SK-N-SH (cell line): ENCODE data around the gene PARP12. TPM values are rescaled to one million over a fixed set of nuclear protein-coding genes. Genes with fewer than 3 reads are reported as not detected.

Source experiments
- CTCF ChIA-PET: fragments of 300-600, 350-600 bp; formaldehyde crosslinking; extraction: SDS; loops from one replicate; lab custom pipeline; 2021; lab: Yijun Ruan, JAX
- POLR2A ChIA-PET: fragments of 350-600 bp; sonication (Branson Sonifier 250); formaldehyde crosslinking; extraction: SDS; loops from one replicate; lab custom pipeline; 2020; ENCODE audit warnings: antibody characterized with exemption, inconsistent platforms; lab: Yijun Ruan, JAX
- DNase-seq: peaks from one replicate; pipeline ENCODE4 v3.0.0; 2012
- H2AFZ ChIP-seq: fragments of 200-600 bp; sonication (generic); 2 replicates; pipeline ENCODE4 v1.8.1; 2016; ENCODE audit warnings: antibody characterized with exemption, mild to moderate bottlenecking, low read depth
- H3F3A ChIP-seq: fragments of 200-600 bp; sonication (generic); replicated peaks from 2 replicates; pipeline ENCODE3; 2016; ENCODE audit warnings: antibody characterized with exemption, mild to moderate bottlenecking; ENCODE audit not compliant: insufficient read depth
- H3K27ac ChIP-seq, 2 experiments: fragments of 200-500 bp in 1 of 2; fragments of 200-600 bp in 1 of 2; sonication (Bioruptor generic) in 1 of 2; sonication (generic), shearing (Covaris generic) in 1 of 2; 2 replicates each; pipeline versions ENCODE4 v1.5.1 to v1.6.1; 2014 to 2016; ENCODE audit warnings: low read depth in 2 of 2, inconsistent platforms in 1 of 2, low read length in 1 of 2, mild to moderate bottlenecking in 1 of 2, mixed read lengths in 1 of 2
- H3K27me3 ChIP-seq: fragments of 200-600 bp; sonication (generic), shearing (Covaris generic); 2 replicates; pipeline ENCODE4 v1.6.1; 2016; ENCODE audit warnings: mixed run types; ENCODE audit not compliant: insufficient read depth
- H3K36me3 ChIP-seq, 2 experiments: fragments of 200-500 bp in 1 of 2; fragments of 200-600 bp in 1 of 2; sonication (Bioruptor generic) in 1 of 2; sonication (generic) in 1 of 2; replicated peaks in 1 of 2; 2 replicates each; pipeline versions ENCODE3 to v1.5.1; 2014 to 2016; ENCODE audit warnings: low read length in 1 of 2, mild to moderate bottlenecking in 1 of 2; ENCODE audit not compliant: insufficient read depth in 2 of 2, control insufficient read depth in 1 of 2
- H3K4me1 ChIP-seq, 2 experiments: fragments of 200-500 bp in 1 of 2; fragments of 200-600 bp in 1 of 2; sonication (Bioruptor generic) in 1 of 2; sonication (generic), shearing (Covaris generic) in 1 of 2; 2 replicates each; pipeline versions ENCODE4 v1.5.1 to v1.6.1; 2014 to 2016; ENCODE audit warnings: low read depth in 1 of 2, low read length in 1 of 2, mixed run types in 1 of 2; ENCODE audit not compliant: insufficient read depth in 2 of 2, control insufficient read depth in 1 of 2
- H3K4me2 ChIP-seq: fragments of 200-600 bp; sonication (generic), shearing (Covaris generic); 2 replicates; pipeline ENCODE4 v1.6.1; 2017; ENCODE audit warnings: mixed run types
- H3K4me3 ChIP-seq, 2 experiments: fragments of 200-500 bp in 1 of 2; fragments of 200-600 bp in 1 of 2; sonication (Bioruptor generic) in 1 of 2; sonication (generic), shearing (Covaris generic) in 1 of 2; 2 replicates each; pipeline versions ENCODE4 v1.5.1 to v1.8.1; 2014 to 2016; ENCODE audit warnings: low read depth in 2 of 2, inconsistent platforms in 1 of 2, low read length in 1 of 2, mild to moderate bottlenecking in 1 of 2, mixed read lengths in 1 of 2, moderate library complexity in 1 of 2
- H3K79me2 ChIP-seq: fragments of 200-600 bp; sonication (generic); 2 replicates; pipeline ENCODE4 v1.8.1; 2017; ENCODE audit warnings: mild to moderate bottlenecking; ENCODE audit not compliant: insufficient read depth
- H3K9ac ChIP-seq: fragments of 200-600 bp; sonication (generic); 2 replicates; pipeline ENCODE4 v1.6.1; 2017; ENCODE audit warnings: mixed run types
- H3K9me2 ChIP-seq: fragments of 200-600 bp; sonication (generic); 2 replicates; pipeline ENCODE4 v1.6.1; 2017; ENCODE audit warnings: mixed run types
- H3K9me3 ChIP-seq: fragments of 200-600 bp; sonication (generic); 2 replicates; pipeline ENCODE4 v1.6.1; 2017; ENCODE audit warnings: mixed run types, mild to moderate bottlenecking, moderate library complexity
- H4K20me1 ChIP-seq: fragments of 200-600 bp; sonication (generic); 2 replicates; pipeline ENCODE4 v1.6.1; 2017; ENCODE audit warnings: mild to moderate bottlenecking, mixed run types; ENCODE audit not compliant: insufficient read depth
- CTCF ChIP-seq: fragments of 200-600 bp; sonication (generic); IDR thresholded peaks from 2 replicates; pipeline ENCODE4 v1.6.1; 2017; ENCODE audit warnings: antibody characterized with exemption, mild to moderate bottlenecking, moderate library complexity
- EZH2phosphoT487 ChIP-seq: fragments of 200-600 bp; sonication (generic); IDR thresholded peaks from 2 replicates; pipeline ENCODE4 v1.6.1; 2017; ENCODE audit warnings: low read depth, mixed run types, mild to moderate bottlenecking, antibody characterized with exemption, moderate library complexity, borderline replicate concordance
- FOXJ3 ChIP-seq: sonication (generic); formaldehyde crosslinking; IDR thresholded peaks from 2 replicates; pipeline ENCODE4 v1.5.1; 2020; ENCODE audit warnings: mild to moderate bottlenecking, missing genetic modification reagents
- GATA2 ChIP-seq: sonication (generic); formaldehyde crosslinking; IDR thresholded peaks from 2 replicates; pipeline ENCODE4 v1.5.0; 2020; ENCODE audit warnings: mild to moderate bottlenecking, missing genetic modification reagents
- JUND ChIP-seq: IDR thresholded peaks from 2 replicates; pipeline ENCODE4 v1.4.0; 2012
- MXI1 ChIP-seq: IDR thresholded peaks from 2 replicates; pipeline ENCODE4 v1.6.1; 2012; ENCODE audit warnings: mild to moderate bottlenecking, low read depth, low read length, improper control_type of control experiment
- NFIC ChIP-seq: IDR thresholded peaks from 2 replicates; pipeline ENCODE4 v1.4.0; 2012; ENCODE audit warnings: borderline replicate concordance
- POLR2AphosphoS5 ChIP-seq: IDR thresholded peaks from 2 replicates; pipeline ENCODE4 v1.6.1; 2012; ENCODE audit warnings: low read depth, low read length
- REST ChIP-seq: IDR thresholded peaks from 2 replicates; pipeline ENCODE4 v1.6.1; 2012; ENCODE audit warnings: mild to moderate bottlenecking, low read depth, low read length, moderate library complexity
- TAF1 ChIP-seq: IDR thresholded peaks from 2 replicates; pipeline ENCODE4 v1.6.1; 2012; ENCODE audit warnings: low read depth, mild to moderate bottlenecking, low read length, moderate library complexity, borderline replicate concordance
- TCF12 ChIP-seq: IDR thresholded peaks from 2 replicates; pipeline ENCODE4 v1.4.0; 2012
- TEAD4 ChIP-seq: IDR thresholded peaks from 2 replicates; pipeline ENCODE4 v1.4.0; 2012; ENCODE audit warnings: mild to moderate bottlenecking, borderline replicate concordance; ENCODE audit not compliant: insufficient read depth
- USF1 ChIP-seq: IDR thresholded peaks from 2 replicates; pipeline ENCODE4 v1.4.0; 2012; ENCODE audit warnings: low read depth, borderline replicate concordance
- ZBTB33 ChIP-seq: IDR thresholded peaks from 2 replicates; pipeline ENCODE4 v1.4.0; 2012; ENCODE audit warnings: low read depth, borderline replicate concordance
- WGBS: methylation state at CpG from one replicate; pipeline ENCODE4 v1.1.6; 2017; ENCODE audit warnings: low lambda C conversion rate; 5-methylcytosine and 5-hydroxymethylcytosine counted together
- polyA plus RNA-seq, 3 experiments: library from polyadenylated mRNA; depleted of rRNA; stranded (reverse); fragments of >200 nt; gene quantifications; 2 replicates each; pipeline ENCODE4 v1.2.3, GENCODE V29; 2012
- TF ChIP-seq, protein P1 (sequence below): fragments of 150-350 bp; IDR thresholded peaks from 2 replicates; pipeline ENCODE4 v1.6.1; 2017; ENCODE audit warnings: antibody characterized with exemption, low read length, low read depth, borderline replicate concordance

The PARP12 gene
- polyA plus RNA-seq, 1 of the 3 experiments (the other 2 are of a cell fraction): 17.7 TPM

DNA sequence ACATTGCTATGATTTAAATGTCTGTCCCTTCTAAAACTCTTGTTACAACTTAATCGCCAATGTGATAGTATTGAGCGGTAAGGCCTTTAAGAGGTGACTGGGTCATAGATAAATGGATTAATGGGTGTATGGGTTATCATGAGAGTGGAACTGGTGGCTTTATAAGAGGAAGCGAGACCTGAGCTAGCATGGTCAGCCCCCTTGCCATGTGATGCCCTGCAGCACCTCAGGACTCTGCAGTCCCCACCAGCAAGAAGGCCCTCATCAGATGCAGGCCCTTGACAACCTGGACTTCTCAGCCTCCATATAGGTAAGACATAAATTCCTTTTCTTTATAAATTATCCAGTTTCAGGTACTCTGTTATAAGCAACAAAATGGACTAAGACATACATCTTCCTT lies 15.6 kb downstream of the PARP12 start (continued):
- TF ChIP-seq USF1 (no peak), TEAD4 (no peak)

DNA sequence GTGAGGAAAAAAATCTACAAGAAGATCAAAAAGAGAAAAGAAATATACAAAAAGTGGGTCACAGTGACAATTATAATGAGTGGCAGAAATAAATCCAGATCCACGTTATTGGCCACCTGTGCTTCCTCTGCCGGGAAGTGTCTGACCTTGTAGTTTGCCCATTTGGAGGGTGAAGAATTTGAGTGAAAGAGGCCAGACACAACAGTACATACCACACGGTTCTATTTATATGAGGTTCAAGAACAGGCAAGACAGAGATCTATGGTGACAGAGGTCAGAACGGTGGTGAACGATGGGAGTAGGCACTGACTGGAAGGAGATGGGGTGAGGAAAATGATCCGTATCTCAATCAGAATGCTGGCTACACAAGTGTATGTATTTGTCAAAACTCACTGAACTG lies 17.1 kb downstream of the PARP12 start:
- Histone ChIP-seq H3K27me3 (no peaks in the 10 kb centered on the region), H3K4me2 (no peak overlapping the region), H3K79me2 (no peaks in the 10 kb centered on the region), H3K4me1 (peaks cover 4 to 10% of the 10 kb centered on the region in 2 experiments; a peak in 3 of 4 replicates), H3F3A (no peaks in the 10 kb centered on the region), H3K9me2 (no peaks in the 10 kb centered on the region), H2AFZ (no peak overlapping the region), H3K9ac (no peak overlapping the region), H3K36me3 (peaks cover 0 to 5% of the 10 kb centered on the region in 2 experiments), H3K9me3 (no peaks in the 10 kb centered on the region), H3K27ac (no peak overlapping the region), H3K4me3 (no peak overlapping the region), H4K20me1 (no peaks in the 10 kb centered on the region)
- no peak for DNase-seq
- 91% methylated on average over 6 of the region's 6 CpGs for WGBS
- ChIA-PET CTCF (interaction anchor here (1.3 to 1.4 kb wide), 2 partner anchors 9 to 34 kb away, joined by 5 read pairs; no protein-coding TSS in a partner anchor), POLR2A (no interaction called here)
- TF ChIP-seq POLR2AphosphoS5 (no peak), NFIC (no peak), GATA2 (CRISPR knock-in tag) (no peak), EZH2phosphoT487 (no peak), JUND (no peak), FOXJ3 (CRISPR knock-in tag) (no peak)
- TF ChIP-seq, protein P1, sequence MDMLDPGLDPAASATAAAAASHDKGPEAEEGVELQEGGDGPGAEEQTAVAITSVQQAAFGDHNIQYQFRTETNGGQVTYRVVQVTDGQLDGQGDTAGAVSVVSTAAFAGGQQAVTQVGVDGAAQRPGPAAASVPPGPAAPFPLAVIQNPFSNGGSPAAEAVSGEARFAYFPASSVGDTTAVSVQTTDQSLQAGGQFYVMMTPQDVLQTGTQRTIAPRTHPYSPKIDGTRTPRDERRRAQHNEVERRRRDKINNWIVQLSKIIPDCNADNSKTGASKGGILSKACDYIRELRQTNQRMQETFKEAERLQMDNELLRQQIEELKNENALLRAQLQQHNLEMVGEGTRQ: no peak

GRCh38 chr7:140044251-140044650 lies 18.5 kb downstream of the PARP12 start:
- no peak for DNase-seq
- 94% methylated on average over 6 of the region's 6 CpGs for WGBS
- Histone ChIP-seq H3F3A (no peaks in the 10 kb centered on the region), H3K9me3 (no peaks in the 10 kb centered on the region), H3K4me1 (peaks cover 4 to 10% of the 10 kb centered on the region in 2 experiments; a peak in 3 of 4 replicates), H3K9me2 (no peaks in the 10 kb centered on the region), H3K79me2 (no peaks in the 10 kb centered on the region), H3K27me3 (no peaks in the 10 kb centered on the region), H3K27ac (no peak overlapping the region), H3K36me3 (peaks cover 0 to 5% of the 10 kb centered on the region in 2 experiments), H3K4me3 (no peak overlapping the region), H3K4me2 (no peak overlapping the region), H2AFZ (no peak overlapping the region), H3K9ac (no peak overlapping the region), H4K20me1 (no peaks in the 10 kb centered on the region)
- ChIA-PET POLR2A (no interaction called here), CTCF (interaction anchor here (1.3 to 1.4 kb wide), 3 partner anchors 7 to 35 kb away, joined by 5 to 7 read pairs (median 5); no protein-coding TSS in a partner anchor)
- TF ChIP-seq TAF1 (no peak), GATA2 (CRISPR knock-in tag) (no peak), FOXJ3 (CRISPR knock-in tag) (no peak), ZBTB33 (no peak), REST (no peak), MXI1 (no peak), TCF12 (no peak), CTCF (no peak)
